ENCODE data around the gene NHLH1.

DNA sequence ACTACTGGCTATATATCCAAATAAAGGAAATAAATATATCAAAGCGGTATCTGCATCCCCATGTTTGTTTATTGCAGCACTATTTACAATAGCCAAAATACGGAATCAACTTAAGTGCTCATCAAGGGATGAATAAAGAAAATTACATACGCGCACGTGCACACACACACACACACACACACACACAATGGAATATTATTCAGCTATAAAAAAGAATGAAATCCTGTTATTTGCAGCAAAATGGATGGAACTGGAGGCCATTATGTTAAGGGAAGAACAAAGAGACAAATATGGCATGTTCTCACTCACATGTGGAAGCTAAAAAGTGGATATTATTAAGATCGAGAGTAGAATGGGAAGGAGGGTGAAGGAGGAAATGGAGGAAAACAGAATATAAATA, 44.0 kb upstream of the NHLH1 start:
- TF ChIP-seq CTCF (IDR thresholded peaks at IDR 0.05) (no peak), REST (IDR thresholded peaks at IDR 0.05; ENCODE audit: insufficient read depth in 1 of 2, low read depth in 2 of 2, low read length in 1 of 2) (no peak), SIN3A (IDR thresholded peaks at IDR 0.05; ENCODE audit: borderline replicate concordance, insufficient read depth, low read depth, low read length) (no peak), POLR2AphosphoS5 (IDR thresholded peaks at IDR 0.05; ENCODE audit: low read depth, low read length) (no peak)

Measured in Panc1 (cell line).